K562 (cell line): ENCODE results near the gene AK2. TPM values are rescaled to one million over a fixed set of nuclear protein-coding genes. Genes with fewer than 3 reads are reported as not detected.
A peak's percentile ranks its signal among the peaks of the same experiment; 100 is the strongest.

ENCODE experiments used
- BCOR ChIP-seq: fragments of 450-650 bp; IDR thresholded peaks from 2 replicates; pipeline ENCODE4 v1.6.1; 2016
- HNRNPK ChIP-seq: fragments of 200-400 bp; formaldehyde crosslinking; IDR thresholded peaks from one replicate; pipeline ENCODE4 v1.6.1; 2018; ENCODE audit warnings: mild to moderate bottlenecking, low read depth, low read length; ENCODE audit not compliant: poor library complexity, severe bottlenecking
- NEUROD1 ChIP-seq: fragments of 150-350 bp; IDR thresholded peaks from 2 replicates; pipeline ENCODE4 v1.6.1; 2014; ENCODE audit warnings: borderline replicate concordance, low read length, low read depth; ENCODE audit not compliant: partially characterized antibody
- NFXL1 ChIP-seq: fragments of 450-650 bp; formaldehyde crosslinking; IDR thresholded peaks from 2 replicates; pipeline ENCODE4 v1.4.0; 2021; ENCODE audit warnings: mild to moderate bottlenecking
- RBFOX2 ChIP-seq: fragments of 200-400 bp; formaldehyde crosslinking; IDR thresholded peaks from 2 replicates; pipeline ENCODE4 v1.6.1; 2017; ENCODE audit warnings: low read depth, mild to moderate bottlenecking, low read length, moderate library complexity
- RBM34 ChIP-seq: fragments of 200-400 bp; formaldehyde crosslinking; IDR thresholded peaks from 2 replicates; pipeline ENCODE4 v1.6.1; 2018; ENCODE audit warnings: low read length, borderline replicate concordance; ENCODE audit not compliant: insufficient read depth
- RFX1 ChIP-seq: fragments of 450-650 bp; IDR thresholded peaks from 2 replicates; pipeline ENCODE4 v1.6.1; 2016; ENCODE audit warnings: mild to moderate bottlenecking, moderate library complexity
- RHOXF2B ChIP-seq: fragments of 250-450 bp; sonication (Bioruptor Pico); conservative IDR thresholded peaks from 2 replicates; pipeline ENCODE4 v1.5.1; 2021
- TAF15 ChIP-seq: fragments of 200-400 bp; formaldehyde crosslinking; IDR thresholded peaks from 2 replicates; pipeline ENCODE4 v1.6.1; 2017; ENCODE audit warnings: mild to moderate bottlenecking, low read depth, low read length, moderate library complexity
- polyA plus RNA-seq, 8 experiments: library from polyadenylated mRNA; depleted of rRNA in 4 of 8; stranded (reverse) in 5 of 8; unstranded in 3 of 8; fragments of >200 nt; fragmentation: Nextera tagmentation in 2 of 8; fragmentation: Illumina TruSeq in 1 of 8; extraction: Ambion mirVana in 2 of 8; extraction: Trizol in 1 of 8; gene quantifications; 2 replicates each; pipeline versions ENCODE4 v1.2.1 to v1.2.3, GENCODE V29; 2011 to 2014; ENCODE audit warnings: inconsistent platforms in 1 of 8, missing spikeins in 1 of 8
- total RNA-seq, 7 experiments: library from RNA; depleted of rRNA in 6 of 7; stranded (reverse); fragments of >200 nt in 6 of 7; fragmentation: Illumina TruSeq in 2 of 7; extraction: Trizol in 2 of 7; gene quantifications; 2 replicates each; pipeline versions ENCODE4 v1.2.1 to v1.2.3, GENCODE V29; 2011 to 2021; ENCODE audit warnings: low replicate concordance in 1 of 7
- TF ChIP-seq, protein P1 (sequence below): fragments of 450-650 bp; IDR thresholded peaks from 2 replicates; pipeline ENCODE4 v1.6.1; 2017; ENCODE audit warnings: antibody characterized with exemption, mild to moderate bottlenecking
- TF ChIP-seq, protein P2 (sequence below): sonication (generic); formaldehyde crosslinking; IDR thresholded peaks from 2 replicates; pipeline ENCODE4 v1.8.1; 2023; ENCODE audit warnings: mild to moderate bottlenecking, missing genetic modification reagents
- TF ChIP-seq, protein P3 (sequence below): fragments of 200-800 bp; sonication (Bioruptor generic); IDR thresholded peaks from 2 replicates; pipeline ENCODE4 v1.6.1; 2017; ENCODE audit warnings: missing genetic modification characterization, missing compliant biosample characterization
- TF ChIP-seq, protein P4 (sequence below): sonication (generic); formaldehyde crosslinking; IDR thresholded peaks from 2 replicates; pipeline ENCODE4 v1.9.0; 2022; ENCODE audit warnings: mild to moderate bottlenecking, missing genetic modification reagents
- TF ChIP-seq, protein P5 (sequence below): sonication (generic); formaldehyde crosslinking; IDR thresholded peaks from 2 replicates; pipeline ENCODE4 v1.8.0; 2022; ENCODE audit warnings: missing genetic modification reagents, mild to moderate bottlenecking, borderline replicate concordance

AK2 gene
- total and polyA plus RNA-seq, 9 of the 15 experiments (the other 6 are each of a cell fraction or from before 2014, with no cell fraction given) = 105 to 1,050 (median 509) TPM

DNA sequence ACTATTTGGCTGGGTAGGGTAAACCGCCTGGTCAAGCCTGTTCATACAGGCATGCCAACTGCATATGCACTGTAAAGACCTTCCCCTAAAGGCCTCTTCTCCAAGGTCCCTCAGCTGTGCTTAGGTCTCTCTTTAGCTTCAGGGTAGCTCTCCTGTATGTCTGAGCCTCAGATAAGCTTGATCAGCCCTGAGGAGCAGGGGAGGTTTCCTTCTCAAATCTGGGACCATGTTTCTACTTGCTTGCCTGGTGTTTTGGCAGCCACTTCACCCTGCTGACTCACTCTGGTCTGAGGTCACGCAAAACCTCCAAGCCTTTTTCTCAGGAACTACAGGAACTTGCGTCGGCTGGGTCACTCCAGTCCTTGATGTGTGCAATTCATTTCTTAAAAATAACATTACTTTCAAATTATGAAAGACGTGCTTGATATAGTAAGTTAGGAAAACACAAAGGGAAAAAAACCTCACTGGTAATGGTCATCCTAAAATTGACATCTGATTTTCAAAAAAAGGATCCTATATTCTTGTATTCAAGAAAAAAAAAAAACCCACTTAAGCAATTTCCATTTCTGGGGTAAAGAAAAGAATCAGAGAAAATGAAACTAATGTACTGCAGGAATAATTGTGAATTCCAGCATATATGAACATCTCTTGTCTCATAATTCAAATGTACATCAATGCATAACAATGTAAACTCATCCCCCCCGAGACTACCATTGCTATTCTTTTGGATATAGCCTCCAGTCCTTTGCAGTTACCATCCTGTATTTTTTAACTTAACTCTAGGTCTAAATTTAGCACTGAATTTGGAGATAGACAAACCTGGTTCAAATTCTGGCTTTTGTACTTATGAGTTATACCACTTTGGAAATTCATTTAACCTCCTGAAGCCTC lies 47.3 kb downstream of the AK2 start (continued):
- TF ChIP-seq, protein P1, sequence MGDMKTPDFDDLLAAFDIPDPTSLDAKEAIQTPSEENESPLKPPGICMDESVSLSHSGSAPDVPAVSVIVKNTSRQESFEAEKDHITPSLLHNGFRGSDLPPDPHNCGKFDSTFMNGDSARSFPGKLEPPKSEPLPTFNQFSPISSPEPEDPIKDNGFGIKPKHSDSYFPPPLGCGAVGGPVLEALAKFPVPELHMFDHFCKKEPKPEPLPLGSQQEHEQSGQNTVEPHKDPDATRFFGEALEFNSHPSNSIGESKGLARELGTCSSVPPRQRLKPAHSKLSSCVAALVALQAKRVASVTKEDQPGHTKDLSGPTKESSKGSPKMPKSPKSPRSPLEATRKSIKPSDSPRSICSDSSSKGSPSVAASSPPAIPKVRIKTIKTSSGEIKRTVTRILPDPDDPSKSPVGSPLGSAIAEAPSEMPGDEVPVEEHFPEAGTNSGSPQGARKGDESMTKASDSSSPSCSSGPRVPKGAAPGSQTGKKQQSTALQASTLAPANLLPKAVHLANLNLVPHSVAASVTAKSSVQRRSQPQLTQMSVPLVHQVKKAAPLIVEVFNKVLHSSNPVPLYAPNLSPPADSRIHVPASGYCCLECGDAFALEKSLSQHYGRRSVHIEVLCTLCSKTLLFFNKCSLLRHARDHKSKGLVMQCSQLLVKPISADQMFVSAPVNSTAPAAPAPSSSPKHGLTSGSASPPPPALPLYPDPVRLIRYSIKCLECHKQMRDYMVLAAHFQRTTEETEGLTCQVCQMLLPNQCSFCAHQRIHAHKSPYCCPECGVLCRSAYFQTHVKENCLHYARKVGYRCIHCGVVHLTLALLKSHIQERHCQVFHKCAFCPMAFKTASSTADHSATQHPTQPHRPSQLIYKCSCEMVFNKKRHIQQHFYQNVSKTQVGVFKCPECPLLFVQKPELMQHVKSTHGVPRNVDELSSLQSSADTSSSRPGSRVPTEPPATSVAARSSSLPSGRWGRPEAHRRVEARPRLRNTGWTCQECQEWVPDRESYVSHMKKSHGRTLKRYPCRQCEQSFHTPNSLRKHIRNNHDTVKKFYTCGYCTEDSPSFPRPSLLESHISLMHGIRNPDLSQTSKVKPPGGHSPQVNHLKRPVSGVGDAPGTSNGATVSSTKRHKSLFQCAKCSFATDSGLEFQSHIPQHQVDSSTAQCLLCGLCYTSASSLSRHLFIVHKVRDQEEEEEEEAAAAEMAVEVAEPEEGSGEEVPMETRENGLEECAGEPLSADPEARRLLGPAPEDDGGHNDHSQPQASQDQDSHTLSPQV = no peak; the same call in 1 of the 2 replicates
- TF ChIP-seq RHOXF2B (CRISPR knock-in tag) (no peak), NEUROD1 (peak; percentile 71), NFXL1 (CRISPR knock-in tag) (no peak), TAF15 (no peak), RFX1 (no peak), HNRNPK (no peak), RBM34 (no peak), RBFOX2 (no peak), BCOR (no peak)
- TF ChIP-seq, protein P2, sequence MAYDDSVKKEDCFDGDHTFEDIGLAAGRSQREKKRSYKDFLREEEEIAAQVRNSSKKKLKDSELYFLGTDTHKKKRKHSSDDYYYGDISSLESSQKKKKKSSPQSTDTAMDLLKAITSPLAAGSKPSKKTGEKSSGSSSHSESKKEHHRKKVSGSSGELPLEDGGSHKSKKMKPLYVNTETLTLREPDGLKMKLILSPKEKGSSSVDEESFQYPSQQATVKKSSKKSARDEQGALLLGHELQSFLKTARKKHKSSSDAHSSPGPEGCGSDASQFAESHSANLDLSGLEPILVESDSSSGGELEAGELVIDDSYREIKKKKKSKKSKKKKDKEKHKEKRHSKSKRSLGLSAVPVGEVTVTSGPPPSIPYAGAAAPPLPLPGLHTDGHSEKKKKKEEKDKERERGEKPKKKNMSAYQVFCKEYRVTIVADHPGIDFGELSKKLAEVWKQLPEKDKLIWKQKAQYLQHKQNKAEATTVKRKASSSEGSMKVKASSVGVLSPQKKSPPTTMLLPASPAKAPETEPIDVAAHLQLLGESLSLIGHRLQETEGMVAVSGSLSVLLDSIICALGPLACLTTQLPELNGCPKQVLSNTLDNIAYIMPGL = no peak
- TF ChIP-seq, protein P3, sequence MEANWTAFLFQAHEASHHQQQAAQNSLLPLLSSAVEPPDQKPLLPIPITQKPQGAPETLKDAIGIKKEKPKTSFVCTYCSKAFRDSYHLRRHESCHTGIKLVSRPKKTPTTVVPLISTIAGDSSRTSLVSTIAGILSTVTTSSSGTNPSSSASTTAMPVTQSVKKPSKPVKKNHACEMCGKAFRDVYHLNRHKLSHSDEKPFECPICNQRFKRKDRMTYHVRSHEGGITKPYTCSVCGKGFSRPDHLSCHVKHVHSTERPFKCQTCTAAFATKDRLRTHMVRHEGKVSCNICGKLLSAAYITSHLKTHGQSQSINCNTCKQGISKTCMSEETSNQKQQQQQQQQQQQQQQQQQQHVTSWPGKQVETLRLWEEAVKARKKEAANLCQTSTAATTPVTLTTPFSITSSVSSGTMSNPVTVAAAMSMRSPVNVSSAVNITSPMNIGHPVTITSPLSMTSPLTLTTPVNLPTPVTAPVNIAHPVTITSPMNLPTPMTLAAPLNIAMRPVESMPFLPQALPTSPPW (CRISPR knock-in tag) = peak; percentile 30; the same call in 1 of the 2 replicates
- TF ChIP-seq, protein P4, sequence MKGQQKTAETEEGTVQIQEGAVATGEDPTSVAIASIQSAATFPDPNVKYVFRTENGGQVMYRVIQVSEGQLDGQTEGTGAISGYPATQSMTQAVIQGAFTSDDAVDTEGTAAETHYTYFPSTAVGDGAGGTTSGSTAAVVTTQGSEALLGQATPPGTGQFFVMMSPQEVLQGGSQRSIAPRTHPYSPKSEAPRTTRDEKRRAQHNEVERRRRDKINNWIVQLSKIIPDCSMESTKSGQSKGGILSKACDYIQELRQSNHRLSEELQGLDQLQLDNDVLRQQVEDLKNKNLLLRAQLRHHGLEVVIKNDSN (CRISPR knock-in tag) = 0 out of 2 replicates have a peak, but pooled peaks have one; percentile 17
- TF ChIP-seq, protein P5, sequence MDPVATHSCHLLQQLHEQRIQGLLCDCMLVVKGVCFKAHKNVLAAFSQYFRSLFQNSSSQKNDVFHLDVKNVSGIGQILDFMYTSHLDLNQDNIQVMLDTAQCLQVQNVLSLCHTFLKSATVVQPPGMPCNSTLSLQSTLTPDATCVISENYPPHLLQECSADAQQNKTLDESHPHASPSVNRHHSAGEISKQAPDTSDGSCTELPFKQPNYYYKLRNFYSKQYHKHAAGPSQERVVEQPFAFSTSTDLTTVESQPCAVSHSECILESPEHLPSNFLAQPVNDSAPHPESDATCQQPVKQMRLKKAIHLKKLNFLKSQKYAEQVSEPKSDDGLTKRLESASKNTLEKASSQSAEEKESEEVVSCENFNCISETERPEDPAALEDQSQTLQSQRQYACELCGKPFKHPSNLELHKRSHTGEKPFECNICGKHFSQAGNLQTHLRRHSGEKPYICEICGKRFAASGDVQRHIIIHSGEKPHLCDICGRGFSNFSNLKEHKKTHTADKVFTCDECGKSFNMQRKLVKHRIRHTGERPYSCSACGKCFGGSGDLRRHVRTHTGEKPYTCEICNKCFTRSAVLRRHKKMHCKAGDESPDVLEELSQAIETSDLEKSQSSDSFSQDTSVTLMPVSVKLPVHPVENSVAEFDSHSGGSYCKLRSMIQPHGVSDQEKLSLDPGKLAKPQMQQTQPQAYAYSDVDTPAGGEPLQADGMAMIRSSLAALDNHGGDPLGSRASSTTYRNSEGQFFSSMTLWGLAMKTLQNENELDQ = no peak
